ENCODE results near the gene PTMA.

PTMA gene

GRCh38 chr2:231685349-231686191 lies 22.8 kb upstream of the PTMA start:
- Histone ChIP-seq H3K9me2 (replicated peaks; ENCODE audit: control insufficient read depth, low read length) (no peaks in the 10 kb centered on the region), H3K27ac (ENCODE audit: low read depth, low read length) (peak overlapping the region; percentile 95), H3F3A (ENCODE audit: control insufficient read depth, insufficient read depth) (peaks cover 25% of the 10 kb centered on the region), H3K79me2 (ENCODE audit: control insufficient read depth, low read length) (peaks cover 70% of the 10 kb centered on the region), H3K9me3 (ENCODE audit: control insufficient read depth, insufficient read depth, low read length) (no peaks in the 10 kb centered on the region), H3K36me3 (ENCODE audit: control insufficient read depth, low read length) (peaks cover 15% of the 10 kb centered on the region), H3K4me1 (ENCODE audit: control insufficient read depth, low read length) (peaks cover 95% of the 10 kb centered on the region), H4K20me1 (ENCODE audit: control insufficient read depth, insufficient read depth, low read depth, low read length) (no peaks in the 10 kb centered on the region), H3K4me2 (ENCODE audit: low read length) (peak overlapping the region; percentile 92), H3K4me3 (ENCODE audit: low read length) (peak overlapping the region; percentile 92), H3K27me3 (ENCODE audit: control insufficient read depth, low read length) (no peaks in the 10 kb centered on the region)
- TF ChIP-seq EZH2phosphoT487 (IDR thresholded peaks at IDR 0.05; ENCODE audit: borderline replicate concordance, low read length): no peak
- peak; percentile 87 for TF ChIP-seq CTCF (IDR thresholded peaks at IDR 0.05; ENCODE audit: low read depth, low read length, poor library complexity, severe bottlenecking)

- H3K79me2 ChIP-seq (ENCODE audit: control insufficient read depth, low read length): peaks cover 64% of the 10 kb centered on the region
- no peaks in the 10 kb centered on the region for H4K20me1 ChIP-seq (ENCODE audit: control insufficient read depth, insufficient read depth, low read depth, low read length)
- no peaks in the 10 kb centered on the region for H3K9me2 ChIP-seq (replicated peaks; ENCODE audit: control insufficient read depth, low read length)
- no peaks in the 10 kb centered on the region for H3K9me3 ChIP-seq (ENCODE audit: control insufficient read depth, insufficient read depth, low read length)
- H3K4me1 ChIP-seq (ENCODE audit: control insufficient read depth, low read length): peaks cover 90% of the 10 kb centered on the region
- peaks cover 10% of the 10 kb centered on the region for H3K36me3 ChIP-seq (ENCODE audit: control insufficient read depth, low read length)
- TF ChIP-seq CTCF (IDR thresholded peaks at IDR 0.05; ENCODE audit: low read depth, low read length, poor library complexity, severe bottlenecking) (no peak), EZH2phosphoT487 (IDR thresholded peaks at IDR 0.05; ENCODE audit: borderline replicate concordance, low read length) (no peak)
- peaks cover 24% of the 10 kb centered on the region for H3F3A ChIP-seq (ENCODE audit: control insufficient read depth, insufficient read depth)
- H3K27ac ChIP-seq (ENCODE audit: low read depth, low read length): peak overlapping the region; percentile 95
- peak overlapping the region; percentile 92 for H3K4me2 ChIP-seq (ENCODE audit: low read length)
- peak overlapping the region; percentile 92 for H3K4me3 ChIP-seq (ENCODE audit: low read length)
- no peaks in the 10 kb centered on the region for H3K27me3 ChIP-seq (ENCODE audit: control insufficient read depth, low read length)
These were observed 21.9 kb upstream of the PTMA start for GRCh38 chr2:231686192-231687100.

- H3K79me2 ChIP-seq (ENCODE audit: control insufficient read depth, low read length): peaks cover 56% of the 10 kb centered on the region
- H4K20me1 ChIP-seq (ENCODE audit: control insufficient read depth, insufficient read depth, low read depth, low read length): no peaks in the 10 kb centered on the region
- H3K27me3 ChIP-seq (ENCODE audit: control insufficient read depth, low read length): no peaks in the 10 kb centered on the region
- H3K36me3 ChIP-seq (ENCODE audit: control insufficient read depth, low read length): peaks cover 6% of the 10 kb centered on the region; the same call in 1 of the 2 replicates
- H3K9me2 ChIP-seq (replicated peaks; ENCODE audit: control insufficient read depth, low read length): no peaks in the 10 kb centered on the region
- no peak for TF ChIP-seq EZH2phosphoT487 (IDR thresholded peaks at IDR 0.05; ENCODE audit: borderline replicate concordance, low read length)
- TF ChIP-seq CTCF (IDR thresholded peaks at IDR 0.05; ENCODE audit: low read depth, low read length, poor library complexity, severe bottlenecking): peak; percentile 96
- peak overlapping the region; percentile 95 for H3K27ac ChIP-seq (ENCODE audit: low read depth, low read length)
- peak overlapping the region; percentile 92 for H3K4me2 ChIP-seq (ENCODE audit: low read length)
- H3F3A ChIP-seq (ENCODE audit: control insufficient read depth, insufficient read depth): peaks cover 18% of the 10 kb centered on the region
- no peaks in the 10 kb centered on the region for H3K9me3 ChIP-seq (ENCODE audit: control insufficient read depth, insufficient read depth, low read length)
- H3K4me1 ChIP-seq (ENCODE audit: control insufficient read depth, low read length): peaks cover 81% of the 10 kb centered on the region
- peak overlapping the region; percentile 92 for H3K4me3 ChIP-seq (ENCODE audit: low read length)
These were observed 21.0 kb upstream of the PTMA start for GRCh38 chr2:231687133-231687852.

Data from DOHH2 (cell line).